OCI-LY3 (cell line): ENCODE data around the gene MOCOS.

Experiments used
- H2AFZ ChIP-seq: fragments of 200-600, 300-600 bp; shearing (Covaris generic); 2 replicates; pipeline ENCODE4 v1.6.0; 2014; ENCODE audit warnings: antibody characterized with exemption, low read depth, low read length
- H3K27ac ChIP-seq: fragments of 200-600, 300-600 bp; sonication (generic); 2 replicates; pipeline ENCODE4 v1.5.1; 2014; ENCODE audit warnings: mild to moderate bottlenecking, low read length, moderate library complexity, mixed read lengths
- H3K27me3 ChIP-seq: fragments of 200-600, 300-600 bp; sonication (generic); 2 replicates; pipeline ENCODE4 v1.6.1; 2014; ENCODE audit warnings: low read depth, low read length, mixed read lengths
- H3K36me3 ChIP-seq: fragments of 200-600, 300-600 bp; sonication (generic); replicated peaks from 2 replicates; pipeline ENCODE3; 2014; ENCODE audit warnings: low read depth, low read length, mixed read lengths
- H3K4me1 ChIP-seq: fragments of 300-600, 200-600 bp; sonication (generic); 2 replicates; pipeline ENCODE4 v1.6.1; 2014; ENCODE audit warnings: low read length, mixed read lengths
- H3K4me2 ChIP-seq: fragments of 200-600, 300-600 bp; sonication (generic); 2 replicates; pipeline ENCODE4 v1.6.1; 2014; ENCODE audit warnings: low read length, mixed read lengths
- H3K4me3 ChIP-seq: fragments of 300-600, 200-600 bp; sonication (generic); 2 replicates; pipeline ENCODE4 v1.5.1; 2014; ENCODE audit warnings: antibody characterized with exemption, mild to moderate bottlenecking, low read length, moderate library complexity
- H3K79me2 ChIP-seq: fragments of 300-600, 200-600 bp; shearing (Covaris generic); 2 replicates; pipeline ENCODE4 v1.6.1; 2014; ENCODE audit warnings: mild to moderate bottlenecking, low read length, mixed read lengths
- H3K9ac ChIP-seq: fragments of 300-600, 200-600 bp; shearing (Covaris generic); 2 replicates; pipeline ENCODE4 v1.6.0; 2014; ENCODE audit warnings: mild to moderate bottlenecking, low read length, moderate library complexity
- H3K9me3 ChIP-seq: fragments of 200-600, 300-600 bp; shearing (Covaris generic); 2 replicates; pipeline ENCODE4 v1.6.1; 2014; ENCODE audit warnings: low read length, mixed read lengths; ENCODE audit not compliant: insufficient read depth
- H4K20me1 ChIP-seq: fragments of 200-600, 300-600 bp; sonication (generic); 2 replicates; pipeline ENCODE4 v1.6.1; 2016; ENCODE audit warnings: low read length, mixed read lengths; ENCODE audit not compliant: insufficient read depth
- CTCF ChIP-seq: fragments of 200-600, 300-600 bp; sonication (generic); IDR thresholded peaks from 2 replicates; pipeline ENCODE4 v1.5.1; 2014; ENCODE audit warnings: antibody characterized with exemption, low read length, low read depth
- EZH2phosphoT487 ChIP-seq: fragments of 200-600 bp; shearing (Covaris generic); IDR thresholded peaks from 2 replicates; pipeline ENCODE4 v1.6.1; 2018; ENCODE audit warnings: antibody characterized with exemption, mixed run types, low read depth

Gene MOCOS

GRCh38 chr18:36187826-36188721 lies 777 bp downstream of the MOCOS start:
- H3K27me3 ChIP-seq = peaks cover 20% of the 10 kb centered on the region
- peaks cover 28% of the 10 kb centered on the region for H3K4me1 ChIP-seq
- H3K4me2 ChIP-seq = peak overlapping the region; percentile 100
- no peaks in the 10 kb centered on the region for H4K20me1 ChIP-seq
- H3K4me3 ChIP-seq = peak overlapping the region; percentile 95
- TF ChIP-seq EZH2phosphoT487 (no peak), CTCF (no peak)
- H2AFZ ChIP-seq = peak overlapping the region; percentile 94
- H3K9ac ChIP-seq = peak overlapping the region; percentile 69
- H3K79me2 ChIP-seq = no peaks in the 10 kb centered on the region
- H3K36me3 ChIP-seq = no peaks in the 10 kb centered on the region
- no peaks in the 10 kb centered on the region for H3K9me3 ChIP-seq
- H3K27ac ChIP-seq = no peak overlapping the region

GRCh38 chr18:36188916-36189315 lies 1.6 kb downstream of the MOCOS start:
- H3K27me3 ChIP-seq = peaks cover 20% of the 10 kb centered on the region
- no peak overlapping the region for H3K27ac ChIP-seq
- H3K4me1 ChIP-seq = peaks cover 28% of the 10 kb centered on the region
- H3K36me3 ChIP-seq = no peaks in the 10 kb centered on the region
- H2AFZ ChIP-seq = no peak overlapping the region
- TF ChIP-seq EZH2phosphoT487 (no peak), CTCF (peak; percentile 15; the same call in 1 of the 2 replicates)
- H3K79me2 ChIP-seq = no peaks in the 10 kb centered on the region
- H3K4me2 ChIP-seq = peak overlapping the region; percentile 100
- H3K4me3 ChIP-seq = peak overlapping the region; percentile 95
- no peak overlapping the region for H3K9ac ChIP-seq
- no peaks in the 10 kb centered on the region for H3K9me3 ChIP-seq
- no peaks in the 10 kb centered on the region for H4K20me1 ChIP-seq

GRCh38 chr18:36189486-36189885 lies 2.2 kb downstream of the MOCOS start:
- H3K9me3 ChIP-seq = no peaks in the 10 kb centered on the region
- peaks cover 28% of the 10 kb centered on the region for H3K4me1 ChIP-seq
- no peaks in the 10 kb centered on the region for H3K36me3 ChIP-seq
- no peak overlapping the region for H3K27ac ChIP-seq
- no peak overlapping the region for H3K4me2 ChIP-seq
- TF ChIP-seq CTCF (no peak), EZH2phosphoT487 (no peak)
- H4K20me1 ChIP-seq = no peaks in the 10 kb centered on the region
- no peak overlapping the region for H3K4me3 ChIP-seq
- no peaks in the 10 kb centered on the region for H3K79me2 ChIP-seq
- no peak overlapping the region for H3K9ac ChIP-seq
- H3K27me3 ChIP-seq = peaks cover 20% of the 10 kb centered on the region
- no peak overlapping the region for H2AFZ ChIP-seq

GRCh38 chr18:36191286-36191685 lies 4.0 kb downstream of the MOCOS start:
- Histone ChIP-seq H3K27ac (no peak overlapping the region), H3K36me3 (no peaks in the 10 kb centered on the region), H3K79me2 (no peaks in the 10 kb centered on the region)

More at GRCh38 chr18:36191286-36191685, 4.0 kb downstream of the MOCOS start:
- H3K9ac ChIP-seq = no peak overlapping the region
- H2AFZ ChIP-seq = no peak overlapping the region
- no peaks in the 10 kb centered on the region for H3K9me3 ChIP-seq
- H3K4me2 ChIP-seq = no peak overlapping the region
- H3K4me3 ChIP-seq = no peak overlapping the region
- H4K20me1 ChIP-seq = no peaks in the 10 kb centered on the region
- H3K4me1 ChIP-seq = peaks cover 15% of the 10 kb centered on the region
- peaks cover 20% of the 10 kb centered on the region for H3K27me3 ChIP-seq
- no peak for TF ChIP-seq CTCF
- TF ChIP-seq EZH2phosphoT487 = no peak
